CD4-positive, alpha-beta memory T cell (primary cell): ENCODE data around the gene ATG12. TPM values are rescaled to one million over a fixed set of nuclear protein-coding genes. Genes with fewer than 3 reads are reported as not detected.

Experiments
- polyA plus RNA-seq, 2 donors: library from polyadenylated mRNA; unstranded; fragments of 300-500 nt; fragmentation: Illumina TruSeq; gene quantifications; one replicate each; pipeline ENCODE4 v1.2.3, GENCODE V29; 2021
- total RNA-seq, 2 experiments: library from RNA; stranded (reverse); gene quantifications; one replicate each; pipeline ENCODE4 v1.2.3, GENCODE V29; 2021

ATG12 gene
- total and polyA plus RNA-seq, 4 experiments from 2014 or later, result 84.7 to 133 (median 92.2) TPM

Other genes with a start within 250 kb of the ATG12 start
- 1 to 10 TPM; 1.3 to 1.6 TPM for gene TICAM2, start 239.1 kb downstream of the ATG12 start, total RNA-seq
- under 1 TPM in 1 of 2 donors, not detected in 1; 0.52 TPM for gene TICAM2, start 239.1 kb downstream of the ATG12 start, polyA plus RNA-seq
- gene TMED7, start 215.5 kb downstream of the ATG12 start, total RNA-seq, result 10 to 100 TPM; 47.5 to 49.5 TPM
- gene TMED7, start 215.5 kb downstream of the ATG12 start, polyA plus RNA-seq, result 10 to 100 TPM; 32.1 to 36.9 TPM
- gene CDO1, start 24.9 kb downstream of the ATG12 start, total RNA-seq, result 1 to 10 TPM; 1.1 to 1.4 TPM
- not detected for gene CDO1, start 24.9 kb downstream of the ATG12 start, polyA plus RNA-seq
- gene AP3S1, start 370 bp upstream of the ATG12 start, total RNA-seq, result 10 to 100 TPM; 44.5 to 46.3 TPM
- gene AP3S1, start 370 bp upstream of the ATG12 start, polyA plus RNA-seq, result 10 to 100 TPM; 69.4 to 97.3 TPM
- not detected for gene LVRN, start 120.9 kb upstream of the ATG12 start, total RNA-seq
- not detected for gene LVRN, start 120.9 kb upstream of the ATG12 start, polyA plus RNA-seq
- gene ARL14EPL, start 190.9 kb upstream of the ATG12 start, total RNA-seq, result not detected
- not detected for gene ARL14EPL, start 190.9 kb upstream of the ATG12 start, polyA plus RNA-seq
- gene COMMD10, start 243.5 kb upstream of the ATG12 start, total RNA-seq, result 10 to 100 TPM; 31.4 to 32.0 TPM
- 10 to 100 TPM; 38.4 to 54.3 TPM for gene COMMD10, start 243.5 kb upstream of the ATG12 start, polyA plus RNA-seq